GM19438 (cell line): ENCODE data around the gene OR3A2.
"Not testable (repeated sequence)": the region's sequence is repeated elsewhere in the genome, so short reads cannot be mapped to it uniquely, and the experiment has no call there.

Source experiments
- ATAC-seq: cut with Tn5 transposase; IDR thresholded peaks from one replicate; pipeline ENCODE4 v1.9.1; 2021; ENCODE audit warnings: low read depth; ENCODE audit not compliant: unreplicated experiment

Gene OR3A2

GRCh38 chr17:3295632-3296031, 90.5 kb downstream of the OR3A2 start:
- no peak for ATAC-seq

DNA sequence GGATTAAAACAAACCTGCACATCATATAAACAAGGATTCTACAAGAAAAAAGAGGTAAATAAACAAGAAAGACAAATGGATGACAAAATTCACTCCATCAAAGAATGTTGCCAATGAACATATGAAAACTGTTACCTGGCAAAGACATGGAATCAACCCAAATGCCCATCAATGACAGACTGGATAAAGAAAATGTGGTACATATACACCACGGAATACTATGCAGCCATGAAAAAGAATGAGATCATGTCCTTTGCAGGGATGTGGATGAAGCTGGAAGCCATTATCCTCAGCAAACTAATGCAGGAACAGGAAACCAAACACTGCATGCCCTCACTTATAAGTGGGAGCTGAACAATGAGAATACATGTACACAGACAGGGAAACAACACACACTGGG, 92.6 kb downstream of the OR3A2 start:
- ATAC-seq: not testable (repeated sequence)

GRCh38 chr17:3282901-3283300, 103.2 kb downstream of the OR3A2 start:
- no peak for ATAC-seq

DNA sequence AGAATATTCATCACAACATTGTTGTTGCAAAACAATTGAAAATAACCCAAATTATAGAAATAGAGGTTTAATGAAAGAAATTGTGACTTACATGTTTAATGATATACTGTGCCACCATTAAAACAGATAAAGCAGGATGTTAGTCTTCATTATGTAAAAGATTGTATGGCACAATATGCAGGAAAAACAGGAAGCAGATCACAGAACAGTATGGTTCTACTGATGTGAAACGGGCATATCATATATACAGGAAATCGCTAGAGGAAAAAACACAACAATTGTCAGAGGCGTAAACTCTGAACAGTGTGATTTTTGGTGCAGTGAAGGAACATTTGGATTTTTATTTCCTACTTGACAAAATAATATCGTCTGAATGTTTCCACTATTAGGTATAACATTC, 110.0 kb downstream of the OR3A2 start:
- ATAC-seq: no peak

GRCh38 chr17:3271072-3271848, 114.8 kb downstream of the OR3A2 start:
- no peak for ATAC-seq

DNA sequence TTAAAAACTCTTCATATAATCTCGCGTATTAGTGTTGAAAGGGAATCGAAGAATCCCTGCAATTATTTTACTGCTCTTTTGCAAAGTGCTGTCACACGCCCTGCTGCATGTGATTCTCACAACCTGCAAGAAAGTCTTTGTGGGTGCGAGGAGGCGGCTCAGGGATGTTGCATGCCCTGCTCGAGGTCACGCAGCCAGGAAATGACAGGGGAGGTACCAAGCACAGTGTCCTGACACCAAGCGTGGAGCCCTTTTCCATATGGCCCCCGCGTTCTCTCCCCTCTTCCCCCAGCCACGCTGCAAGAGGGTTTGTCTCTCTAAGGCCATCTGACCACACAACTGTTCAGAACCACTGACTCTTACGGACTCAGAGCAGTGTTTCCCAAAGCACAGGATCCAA, 125.5 kb downstream of the OR3A2 start:
- no peak for ATAC-seq

- no peak for ATAC-seq
These were observed 125.9 kb downstream of the OR3A2 start for GRCh38 chr17:3260163-3260562.

DNA sequence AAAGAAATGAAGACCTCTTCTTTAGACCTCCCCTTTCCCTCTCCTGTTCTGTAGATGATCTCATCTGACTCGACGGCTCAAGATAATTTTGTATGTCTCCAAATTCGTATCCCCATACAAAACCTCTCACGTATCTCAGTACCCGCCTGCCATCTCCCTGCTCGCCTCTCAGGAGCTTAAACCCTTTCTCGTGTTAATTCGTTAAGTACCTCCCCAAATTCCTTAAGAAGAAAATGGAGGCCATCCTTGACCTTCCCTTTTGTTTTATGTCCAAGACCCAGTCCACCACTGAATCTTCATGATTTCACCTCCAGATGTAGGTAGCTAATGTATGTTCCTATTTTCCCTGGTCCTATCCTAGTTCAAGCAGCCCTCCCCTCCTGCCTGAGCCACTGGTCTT, 129.5 kb downstream of the OR3A2 start:
- no peak for ATAC-seq

DNA sequence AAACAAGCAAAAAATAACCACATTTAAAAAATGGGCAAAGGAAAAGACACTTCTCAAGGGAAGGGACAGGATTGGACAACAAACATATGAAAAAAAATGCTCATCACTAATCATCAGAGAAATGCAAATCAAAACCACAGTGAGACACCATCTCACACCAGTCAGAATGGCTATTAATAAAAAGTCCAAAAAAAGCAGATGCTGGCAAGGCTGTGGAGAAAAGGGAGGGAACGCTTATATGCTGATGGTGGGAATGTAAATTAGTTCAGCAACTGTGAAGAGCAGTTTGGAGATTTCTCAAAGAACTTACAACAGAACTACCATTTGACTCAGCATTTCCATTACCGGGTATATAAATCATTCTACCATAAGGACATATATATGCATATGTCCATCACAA, 137.1 kb downstream of the OR3A2 start:
- ATAC-seq: not testable (repeated sequence)

GRCh38 chr17:3244841-3245240, 141.3 kb downstream of the OR3A2 start:
- not testable (repeated sequence) for ATAC-seq

DNA sequence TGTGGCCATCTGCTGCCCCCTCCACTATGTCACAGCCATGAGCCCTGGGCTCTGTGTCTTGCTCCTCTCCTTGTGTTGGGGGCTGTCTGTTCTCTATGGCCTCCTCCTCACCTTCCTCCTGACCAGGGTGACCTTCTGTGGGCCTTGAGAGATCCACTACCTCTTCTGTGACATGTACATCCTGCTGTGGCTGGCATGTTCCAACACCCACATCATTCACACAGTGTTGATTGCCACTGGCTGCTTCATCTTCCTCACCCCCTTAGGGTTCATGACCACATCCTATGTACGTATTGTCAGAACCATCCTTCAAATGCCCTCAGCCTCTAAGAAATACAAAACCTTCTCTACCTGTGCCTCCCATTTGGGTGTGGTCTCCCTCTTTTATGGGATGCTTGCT, 145.1 kb downstream of the OR3A2 start:
- not testable (repeated sequence) for ATAC-seq

- ATAC-seq: not testable (repeated sequence)
These were observed 147.4 kb downstream of the OR3A2 start for GRCh38 chr17:3238685-3239084.

- not testable (repeated sequence) for ATAC-seq
These were observed 153.8 kb downstream of the OR3A2 start for GRCh38 chr17:3232300-3232699.
